GM21723 (cell line): ENCODE data around the gene LAMA2.

Source experiments
- ATAC-seq: cut with Tn5 transposase; IDR thresholded peaks from one replicate; pipeline ENCODE4 v1.9.1; 2021; ENCODE audit warnings: mild to moderate bottlenecking, moderate library complexity; ENCODE audit not compliant: unreplicated experiment

LAMA2 gene

DNA sequence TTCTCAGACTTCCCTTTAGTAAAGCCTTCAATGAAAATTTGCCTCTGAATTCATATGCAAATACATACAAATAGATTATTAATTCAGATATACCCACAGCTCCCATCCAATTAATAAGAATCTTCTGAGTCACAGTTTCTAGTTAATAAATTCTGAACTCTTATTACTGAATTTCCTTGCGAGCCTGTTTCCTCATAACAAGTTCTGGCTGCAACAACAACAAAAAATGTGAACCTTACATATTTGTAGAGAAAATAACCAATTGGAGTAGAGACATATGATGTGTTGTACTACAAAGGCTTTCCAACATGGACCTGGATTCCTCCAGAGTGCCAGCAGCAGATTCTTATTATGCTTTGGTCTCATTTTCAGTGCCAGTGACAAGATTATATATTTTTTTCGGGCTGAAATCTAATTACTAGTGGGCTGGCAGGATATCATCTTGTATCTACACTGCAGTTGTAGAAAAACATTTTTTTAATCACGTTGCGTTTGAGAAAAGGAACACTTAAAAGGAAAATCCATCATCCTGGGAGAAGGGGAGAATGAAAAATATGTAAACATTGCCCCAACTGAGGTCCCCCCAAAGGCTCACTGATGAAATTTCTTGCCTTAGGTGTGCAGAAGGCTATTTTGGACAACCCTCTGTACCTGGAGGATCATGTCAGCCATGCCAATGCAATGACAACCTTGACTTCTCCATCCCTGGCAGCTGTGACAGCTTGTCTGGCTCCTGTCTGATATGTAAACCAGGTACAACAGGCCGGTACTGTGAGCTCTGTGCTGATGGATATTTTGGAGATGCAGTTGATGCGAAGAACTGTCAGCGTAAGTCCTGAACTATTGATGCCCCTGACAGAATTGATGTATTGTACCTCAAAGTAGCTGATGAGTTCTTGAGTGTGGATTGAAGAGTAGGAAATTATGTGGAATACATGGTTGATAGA, 404.6 kb downstream of the LAMA2 start:
- no peak for ATAC-seq

DNA sequence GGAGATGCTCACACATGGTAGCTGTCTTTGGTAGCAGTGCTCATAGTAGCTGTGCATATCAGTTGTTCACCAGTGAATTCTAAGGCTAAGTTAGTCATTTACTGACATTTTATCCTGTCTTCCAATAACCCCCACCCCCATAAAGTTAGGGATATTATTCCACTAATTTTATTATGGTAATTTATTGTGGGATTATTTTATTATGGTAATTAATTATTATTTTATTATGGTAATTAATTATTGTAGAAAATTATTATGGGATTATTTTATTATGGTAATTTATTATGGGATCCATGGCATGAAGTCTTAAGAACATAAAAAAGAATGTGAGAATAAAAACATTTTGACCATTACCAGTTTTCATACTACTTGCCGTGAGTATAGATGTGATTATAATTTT, 406.5 kb downstream of the LAMA2 start:
- no peak for ATAC-seq

DNA sequence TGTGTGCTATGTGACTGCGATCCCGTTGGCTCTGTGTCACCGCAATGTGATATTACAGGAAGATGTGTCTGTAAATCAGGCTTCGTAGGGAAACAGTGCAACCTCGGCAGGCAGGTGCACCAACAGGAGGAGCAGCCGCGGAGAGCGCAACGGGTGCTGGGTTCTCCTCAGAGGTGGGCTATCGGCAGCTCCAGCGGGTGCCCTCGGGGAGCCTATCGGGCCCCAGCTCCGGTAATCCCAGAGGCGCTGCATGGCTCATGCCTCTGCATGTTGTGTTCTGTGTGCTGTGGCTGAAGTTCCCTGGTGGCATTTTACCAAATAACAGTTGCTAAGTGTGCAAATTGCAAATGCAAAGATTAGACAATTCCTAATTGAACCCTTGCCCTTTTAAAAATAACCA, 409.9 kb downstream of the LAMA2 start:
- ATAC-seq = no peak

DNA sequence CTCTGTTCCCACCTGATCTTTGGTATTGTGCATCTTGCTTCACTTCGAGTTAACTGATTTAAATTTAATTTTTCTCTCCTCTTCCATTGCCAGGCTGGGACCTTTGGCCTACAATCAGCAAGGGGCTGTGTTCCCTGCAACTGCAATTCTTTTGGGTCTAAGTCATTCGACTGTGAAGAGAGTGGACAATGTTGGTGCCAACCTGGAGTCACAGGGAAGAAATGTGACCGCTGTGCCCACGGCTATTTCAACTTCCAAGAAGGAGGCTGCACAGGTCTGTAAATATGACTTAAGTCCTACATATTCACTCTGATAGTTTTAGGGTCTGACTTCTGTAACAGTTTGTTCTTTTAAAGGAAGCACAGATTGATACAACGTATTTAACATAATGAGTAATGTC, 414.7 kb downstream of the LAMA2 start:
- ATAC-seq = no peak

DNA sequence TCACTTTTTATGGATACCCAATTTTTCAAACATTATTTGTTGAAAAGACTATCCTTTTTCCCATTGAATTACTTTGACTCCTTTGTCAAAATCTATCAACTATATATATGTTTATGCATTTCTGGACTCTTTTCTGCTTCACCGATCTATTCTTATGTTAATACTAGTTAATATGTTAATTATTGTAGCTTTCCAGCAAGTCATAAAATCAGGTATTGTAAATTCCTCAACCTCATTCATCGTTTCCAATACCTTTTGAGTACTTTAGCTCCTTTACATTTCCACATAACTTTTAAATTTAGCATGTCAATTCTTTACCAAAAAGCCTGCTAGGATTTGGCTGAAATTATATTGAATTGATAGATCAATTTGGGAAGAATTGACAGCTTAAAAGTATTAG, 419.7 kb downstream of the LAMA2 start:
- ATAC-seq = no peak

DNA sequence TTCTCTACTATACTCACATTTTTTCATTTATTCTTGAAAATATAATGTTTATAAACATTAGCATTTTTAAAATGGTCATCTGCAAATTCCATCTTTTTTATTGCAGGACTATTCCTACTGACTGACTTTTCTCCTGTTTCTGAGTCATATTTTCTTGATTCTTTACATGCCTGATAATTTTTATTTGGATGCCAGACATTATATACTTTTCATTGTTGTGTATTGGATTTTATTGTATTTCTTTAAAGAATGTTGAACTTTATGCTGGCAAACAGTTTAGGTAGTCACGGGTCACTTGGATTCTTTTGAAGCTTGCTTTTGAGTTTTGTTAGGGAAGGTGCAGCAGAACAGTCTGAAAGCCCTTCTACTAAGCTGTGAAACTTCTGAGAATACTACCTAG, 423.9 kb downstream of the LAMA2 start:
- ATAC-seq = no peak

DNA sequence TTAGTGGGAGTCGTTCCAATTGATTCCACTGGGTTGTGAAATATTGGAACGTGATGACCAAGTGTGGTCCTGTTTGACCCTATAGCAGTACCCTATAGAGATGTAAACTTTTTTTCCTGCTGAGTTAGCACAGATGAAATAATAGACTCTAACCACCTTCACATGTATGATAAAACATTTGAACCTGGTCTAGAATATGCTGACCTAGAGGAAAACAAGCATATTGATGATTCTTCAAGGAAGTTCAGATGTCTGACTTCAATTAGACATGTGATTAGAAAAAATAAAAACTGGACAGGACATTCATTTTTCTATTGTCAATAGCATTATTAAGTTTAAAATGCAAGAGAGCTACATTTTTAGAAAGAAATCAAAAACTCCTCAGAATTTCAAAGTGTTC, 424.9 kb downstream of the LAMA2 start:
- ATAC-seq = no peak

DNA sequence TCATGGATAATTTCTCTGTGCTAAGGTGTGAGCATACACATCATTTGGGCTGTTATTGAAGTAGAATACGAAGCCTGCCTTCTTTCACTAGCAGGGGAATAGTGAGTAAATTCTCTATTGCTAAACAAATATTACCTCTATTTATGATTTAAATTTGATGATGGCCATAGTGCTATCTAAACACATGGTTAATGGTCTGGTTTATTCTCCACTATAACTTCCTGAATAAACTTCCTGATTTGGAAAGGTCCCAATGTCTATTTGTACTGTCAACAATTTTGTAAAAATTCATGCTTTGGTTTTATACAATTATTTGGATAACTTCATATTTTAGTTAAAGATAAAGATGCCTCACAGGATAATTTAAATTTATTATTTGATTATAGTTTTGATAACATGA, 426.2 kb downstream of the LAMA2 start:
- ATAC-seq = no peak

DNA sequence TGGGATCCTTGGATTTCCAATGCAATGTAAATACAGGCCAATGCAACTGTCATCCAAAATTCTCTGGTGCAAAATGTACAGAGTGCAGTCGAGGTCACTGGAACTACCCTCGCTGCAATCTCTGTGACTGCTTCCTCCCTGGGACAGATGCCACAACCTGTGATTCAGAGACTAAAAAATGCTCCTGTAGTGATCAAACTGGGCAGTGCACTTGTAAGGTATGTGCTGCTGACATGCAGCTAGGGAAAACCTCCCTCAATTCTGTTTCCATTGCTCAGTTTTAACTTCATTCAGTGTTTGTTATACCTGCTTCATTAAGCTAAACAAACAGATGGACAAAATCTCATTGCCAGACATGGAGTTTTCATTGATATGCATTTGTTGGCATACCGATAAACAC, 429.9 kb downstream of the LAMA2 start:
- ATAC-seq = no peak

DNA sequence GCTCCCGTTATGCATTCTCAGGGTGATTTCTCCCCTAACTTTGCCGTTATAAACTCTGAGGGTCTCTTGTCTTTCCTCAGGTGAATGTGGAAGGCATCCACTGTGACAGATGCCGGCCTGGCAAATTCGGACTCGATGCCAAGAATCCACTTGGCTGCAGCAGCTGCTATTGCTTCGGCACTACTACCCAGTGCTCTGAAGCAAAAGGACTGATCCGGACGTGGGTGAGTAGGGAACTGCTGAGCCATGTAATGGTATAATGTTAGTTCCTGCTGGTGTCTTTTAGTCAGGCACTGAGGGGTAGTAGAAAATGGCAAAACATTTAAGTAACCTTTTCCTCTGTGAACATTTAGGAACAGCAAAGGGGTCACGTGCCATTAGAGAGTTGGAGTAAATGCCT, 431.6 kb downstream of the LAMA2 start:
- no peak for ATAC-seq

DNA sequence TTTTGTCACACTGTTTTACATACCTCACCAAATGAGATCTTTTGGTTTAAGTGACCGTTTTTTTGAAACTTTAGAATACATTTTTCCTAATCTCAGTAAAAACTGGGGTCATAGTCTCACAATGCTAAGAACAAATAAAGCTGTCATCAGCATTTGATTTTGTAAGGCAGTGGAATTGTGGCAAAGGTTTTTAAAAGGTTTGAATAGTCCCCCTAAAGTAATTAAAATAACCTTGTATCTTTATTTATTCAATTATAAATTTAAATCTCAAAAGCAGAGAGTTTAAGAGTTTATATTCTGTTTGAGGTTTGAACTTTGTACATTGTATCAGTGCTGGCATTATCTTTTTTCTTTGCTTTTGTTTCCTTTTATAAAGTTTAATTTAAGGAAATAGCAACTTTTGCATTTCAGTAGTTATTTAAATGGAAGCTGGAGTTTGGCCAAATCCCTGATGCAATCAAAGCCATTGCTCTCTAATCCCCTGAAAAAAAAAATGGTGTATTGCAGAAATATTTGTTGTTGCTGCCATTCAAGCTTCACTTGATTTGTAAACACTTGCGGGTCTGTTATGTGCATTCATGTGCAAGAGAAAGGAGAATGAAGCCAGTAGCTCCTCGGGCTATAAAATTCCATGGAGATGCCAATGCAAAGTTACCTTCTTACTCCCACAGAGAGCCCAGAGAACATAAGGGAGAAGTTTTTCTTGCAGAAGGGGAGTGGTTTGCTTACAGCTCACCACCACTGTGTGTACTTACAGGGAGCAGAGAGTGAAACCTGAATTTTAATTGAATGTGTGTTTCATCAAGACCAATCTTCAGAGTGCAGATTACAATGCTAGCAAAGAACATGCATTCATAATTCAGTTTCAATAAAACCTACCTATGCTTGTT, 435.2 kb downstream of the LAMA2 start:
- no peak for ATAC-seq

DNA sequence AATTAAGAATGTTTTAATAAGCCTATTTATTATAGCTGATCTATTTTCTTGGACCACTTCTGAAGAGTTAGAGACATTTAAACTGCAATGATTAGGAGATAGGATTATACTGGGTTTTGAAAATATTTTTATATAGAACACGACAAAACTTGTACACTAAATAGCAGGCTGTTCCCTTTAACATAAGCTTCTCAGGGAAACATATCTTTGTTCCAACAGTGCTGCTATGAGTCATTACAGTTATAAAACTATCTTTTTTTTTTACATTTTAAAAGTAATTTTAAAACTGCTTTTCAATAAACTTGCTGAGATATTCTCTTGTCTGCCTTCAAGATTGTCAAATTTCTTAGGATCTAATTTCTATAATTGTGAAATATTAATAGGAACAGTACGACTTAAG, 438.0 kb downstream of the LAMA2 start:
- no peak for ATAC-seq

DNA sequence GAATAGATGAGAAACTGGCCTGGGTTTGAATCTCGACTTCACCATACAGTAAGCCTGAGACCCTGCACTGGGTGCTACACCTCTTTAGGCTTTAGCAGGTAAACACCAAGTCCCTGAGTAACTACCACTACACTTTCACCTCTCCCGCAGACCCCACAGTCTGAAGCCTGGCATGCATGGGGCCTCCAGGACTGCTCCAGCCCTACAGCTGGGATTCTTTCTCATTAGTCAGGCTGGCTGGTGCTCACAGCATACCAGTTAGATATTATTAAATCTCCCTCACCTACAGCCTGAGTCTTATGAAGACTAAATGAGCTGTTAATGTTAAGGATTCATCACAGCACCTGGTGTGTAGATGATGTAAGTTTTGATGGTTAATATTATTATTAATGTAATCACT, 438.4 kb downstream of the LAMA2 start:
- no peak for ATAC-seq

DNA sequence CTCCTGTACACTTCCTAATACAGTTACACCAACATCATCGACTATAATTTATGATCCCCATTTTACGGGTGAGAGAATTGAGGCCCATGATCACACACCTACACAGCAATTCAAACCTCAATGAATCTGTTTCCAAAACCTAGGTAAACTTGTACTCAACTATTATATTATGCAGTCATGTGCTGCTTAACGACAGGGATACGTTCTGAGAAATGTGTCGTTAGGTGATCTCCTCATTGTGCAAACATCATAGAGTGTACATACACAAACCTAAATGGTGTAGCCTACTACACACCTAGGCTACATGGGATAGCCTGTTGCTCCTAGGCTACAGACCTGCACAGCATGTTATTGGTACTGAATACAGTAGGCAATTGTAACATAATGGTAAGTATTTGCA, 441.4 kb downstream of the LAMA2 start:
- no peak for ATAC-seq

DNA sequence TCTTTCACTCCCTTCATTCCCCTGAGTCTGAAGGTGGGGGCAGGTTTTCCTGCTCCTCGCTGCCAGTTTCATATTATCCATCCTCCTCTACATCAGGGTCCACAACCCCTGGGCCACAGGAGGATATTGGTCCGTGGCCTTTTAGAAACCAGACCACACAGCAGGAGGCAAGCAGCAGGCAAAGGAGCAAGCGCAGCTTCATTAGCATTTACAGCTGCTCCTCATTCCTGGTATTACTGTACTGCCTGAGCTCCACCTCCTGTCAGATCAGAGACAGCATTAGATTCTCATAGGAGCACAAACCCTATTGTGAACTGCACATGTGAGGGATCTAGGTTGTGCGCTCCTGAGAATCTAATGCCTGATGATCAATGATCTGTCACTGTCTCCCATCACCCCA, 446.7 kb downstream of the LAMA2 start:
- no peak for ATAC-seq

DNA sequence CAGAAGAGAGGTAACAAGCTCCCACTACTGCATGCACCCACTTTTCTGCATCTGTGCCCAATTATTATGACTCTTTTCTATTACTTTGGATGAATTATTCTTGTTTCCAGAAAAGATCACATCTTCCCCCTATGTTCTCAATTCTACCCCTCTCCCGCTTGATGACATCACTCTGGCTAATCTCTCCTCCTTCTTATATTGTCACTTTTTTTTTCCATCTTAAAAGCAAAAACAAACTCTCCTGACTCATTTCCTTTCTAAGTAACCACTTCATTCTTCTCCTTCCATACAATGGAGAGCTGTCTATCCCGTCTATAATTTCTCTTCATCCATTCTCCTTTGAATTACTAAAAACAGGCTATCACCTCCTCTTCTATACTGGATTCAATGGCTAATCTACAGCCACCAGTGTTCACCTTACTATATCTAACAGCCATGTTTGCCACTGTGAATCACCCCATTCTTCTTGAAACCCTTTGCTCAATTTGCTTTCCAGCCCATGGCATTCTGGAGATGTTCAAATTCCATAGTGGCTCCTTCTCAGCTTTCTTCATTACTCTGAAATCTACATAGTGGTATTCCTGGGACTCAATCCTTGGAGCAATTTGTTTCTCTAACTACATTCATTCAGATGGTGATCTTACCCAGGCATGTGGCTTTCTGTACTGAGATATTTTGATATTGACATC, 448.7 kb downstream of the LAMA2 start:
- ATAC-seq = no peak

DNA sequence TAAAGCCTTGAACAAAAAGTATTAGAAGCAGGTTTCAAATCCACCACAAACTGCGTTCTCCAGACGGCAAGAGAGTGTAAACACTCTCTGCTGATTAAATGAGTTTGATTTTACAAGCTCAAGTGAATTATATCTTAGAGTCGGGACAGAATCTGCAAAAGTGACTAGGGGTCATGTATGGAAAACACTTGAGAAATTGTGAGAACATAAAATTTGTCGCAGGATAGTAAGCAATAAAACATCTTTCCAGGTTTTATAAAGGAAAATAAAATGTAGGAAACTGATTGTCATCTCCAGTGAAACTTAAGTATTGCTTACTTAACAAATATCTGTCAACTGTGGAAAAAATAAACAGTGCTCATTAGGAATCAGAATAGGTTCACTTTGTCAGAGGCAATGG, 452.9 kb downstream of the LAMA2 start:
- no peak for ATAC-seq

DNA sequence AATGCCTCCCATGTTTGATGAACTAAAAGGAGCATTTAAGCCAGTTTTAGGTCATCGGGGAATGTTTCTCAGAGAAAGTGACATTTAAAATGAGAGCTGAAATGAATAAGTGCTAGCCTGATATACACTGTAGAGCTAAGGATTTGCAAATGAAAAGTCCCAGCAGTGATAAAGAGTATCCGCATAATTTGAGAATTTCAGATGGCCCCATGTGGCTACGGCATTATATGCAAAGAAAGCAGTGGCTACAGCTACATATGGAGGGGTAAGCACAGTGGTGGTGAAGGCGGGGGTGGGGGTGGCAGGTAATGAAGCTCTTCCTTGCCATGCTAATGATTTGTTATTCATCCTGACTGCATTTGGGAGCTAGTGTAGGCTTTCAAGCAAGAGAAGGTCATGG, 455.7 kb downstream of the LAMA2 start:
- ATAC-seq = no peak

DNA sequence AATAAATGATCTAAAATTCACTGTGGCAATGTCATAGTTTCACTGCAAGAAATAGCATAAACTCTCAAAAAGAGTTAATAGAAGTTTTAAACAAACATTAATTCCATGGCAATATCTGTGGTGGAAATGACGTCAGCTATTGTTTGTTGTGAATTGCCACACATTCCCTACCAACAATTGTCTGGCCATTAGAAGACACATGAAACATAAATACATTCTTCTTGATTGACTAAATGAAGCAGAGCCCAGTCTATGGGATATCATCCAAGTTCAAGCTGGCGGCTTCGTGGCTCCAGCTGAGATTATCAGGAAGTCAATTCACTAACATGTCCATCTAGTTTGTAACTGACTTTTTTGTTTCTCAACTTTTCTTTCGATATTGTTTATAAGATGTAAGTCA, 458.0 kb downstream of the LAMA2 start:
- no peak for ATAC-seq

DNA sequence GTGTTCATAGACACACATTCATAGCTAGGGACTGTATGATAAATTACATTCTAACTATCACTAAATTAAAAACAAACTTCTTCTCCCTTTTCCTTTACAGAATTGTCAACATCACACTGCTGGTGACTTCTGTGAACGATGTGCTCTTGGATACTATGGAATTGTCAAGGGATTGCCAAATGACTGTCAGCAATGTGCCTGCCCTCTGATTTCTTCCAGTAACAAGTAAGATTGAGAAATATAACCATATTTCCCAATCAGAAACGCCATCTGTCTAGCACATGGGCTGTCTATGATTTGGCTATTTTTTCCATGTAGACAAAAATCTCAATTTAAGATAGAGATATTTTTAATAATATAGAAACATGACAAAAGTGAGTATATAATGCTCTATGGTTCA, 459.3 kb downstream of the LAMA2 start:
- no peak for ATAC-seq

DNA sequence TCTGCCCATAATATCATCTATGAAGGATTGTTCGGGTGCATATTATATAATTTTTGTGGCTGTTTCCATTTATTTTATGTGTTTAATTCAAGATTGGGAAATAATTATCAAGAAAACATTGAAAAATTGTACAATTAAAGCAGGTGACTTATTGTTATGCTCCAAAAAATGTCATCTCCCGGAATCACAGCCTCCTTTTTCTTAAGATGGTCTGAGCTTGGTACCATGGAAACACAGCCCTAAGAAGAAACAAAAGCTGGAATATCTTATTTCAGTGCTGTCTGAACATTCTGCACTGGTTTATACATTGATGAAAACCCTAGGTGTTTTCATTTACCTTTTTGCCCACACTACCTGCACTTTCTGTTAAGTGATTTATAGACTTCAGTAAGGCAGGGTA, 459.9 kb downstream of the LAMA2 start:
- no peak for ATAC-seq
